Measurements from ENCODE around the gene RPL26.
A peak's percentile ranks its signal among the peaks of the same experiment; 100 is the strongest.
"Not testable (repeated sequence)": the region's sequence is repeated elsewhere in the genome, so short reads cannot be mapped to it uniquely, and the experiment has no call there.

Gene RPL26

GRCh38 chr17:8382052-8382879 is 727 bp downstream of the RPL26 start:
- Mint-ChIP-seq H3K9me3 (no peaks in the 10 kb centered on the region), H3K4me3 (peak overlapping the region; percentile 100), H3K27ac (peak overlapping the region; percentile 98), H3K4me1 (peaks cover 54% of the 10 kb centered on the region), H3K27me3 (no peaks in the 10 kb centered on the region), H3K36me3 (peaks cover 30% of the 10 kb centered on the region)

- no peaks in the 10 kb centered on the region for H3K27me3 Mint-ChIP-seq
- H3K27ac Mint-ChIP-seq = peak overlapping the region; percentile 52
- H3K4me3 Mint-ChIP-seq = peak overlapping the region; percentile 100
- H3K36me3 Mint-ChIP-seq = peaks cover 31% of the 10 kb centered on the region
- H3K4me1 Mint-ChIP-seq = peaks cover 63% of the 10 kb centered on the region
- no peaks in the 10 kb centered on the region for H3K9me3 Mint-ChIP-seq
Observed at GRCh38 chr17:8380049-8380448, 2.9 kb downstream of the RPL26 start.

GRCh38 chr17:8378117-8378516 is 4.9 kb downstream of the RPL26 start:
- peak overlapping the region; percentile 62 for H3K27ac Mint-ChIP-seq
- peak overlapping the region; percentile 100 for H3K4me3 Mint-ChIP-seq
- peaks cover 31% of the 10 kb centered on the region for H3K36me3 Mint-ChIP-seq

GRCh38 chr17:8377422-8377821 is 5.6 kb downstream of the RPL26 start:
- peak overlapping the region; percentile 77 for H3K27ac Mint-ChIP-seq
- peaks cover 24% of the 10 kb centered on the region for H3K36me3 Mint-ChIP-seq
- peak overlapping the region; percentile 100 for H3K4me3 Mint-ChIP-seq
- no peaks in the 10 kb centered on the region for H3K9me3 Mint-ChIP-seq
- no peaks in the 10 kb centered on the region for H3K27me3 Mint-ChIP-seq
- peaks cover 58% of the 10 kb centered on the region for H3K4me1 Mint-ChIP-seq

More at GRCh38 chr17:8378117-8378516, 4.9 kb downstream of the RPL26 start:
- H3K27me3 Mint-ChIP-seq, H3K9me3 Mint-ChIP-seq: not testable (repeated sequence)
- peaks cover 58% of the 10 kb centered on the region for H3K4me1 Mint-ChIP-seq

DNA sequence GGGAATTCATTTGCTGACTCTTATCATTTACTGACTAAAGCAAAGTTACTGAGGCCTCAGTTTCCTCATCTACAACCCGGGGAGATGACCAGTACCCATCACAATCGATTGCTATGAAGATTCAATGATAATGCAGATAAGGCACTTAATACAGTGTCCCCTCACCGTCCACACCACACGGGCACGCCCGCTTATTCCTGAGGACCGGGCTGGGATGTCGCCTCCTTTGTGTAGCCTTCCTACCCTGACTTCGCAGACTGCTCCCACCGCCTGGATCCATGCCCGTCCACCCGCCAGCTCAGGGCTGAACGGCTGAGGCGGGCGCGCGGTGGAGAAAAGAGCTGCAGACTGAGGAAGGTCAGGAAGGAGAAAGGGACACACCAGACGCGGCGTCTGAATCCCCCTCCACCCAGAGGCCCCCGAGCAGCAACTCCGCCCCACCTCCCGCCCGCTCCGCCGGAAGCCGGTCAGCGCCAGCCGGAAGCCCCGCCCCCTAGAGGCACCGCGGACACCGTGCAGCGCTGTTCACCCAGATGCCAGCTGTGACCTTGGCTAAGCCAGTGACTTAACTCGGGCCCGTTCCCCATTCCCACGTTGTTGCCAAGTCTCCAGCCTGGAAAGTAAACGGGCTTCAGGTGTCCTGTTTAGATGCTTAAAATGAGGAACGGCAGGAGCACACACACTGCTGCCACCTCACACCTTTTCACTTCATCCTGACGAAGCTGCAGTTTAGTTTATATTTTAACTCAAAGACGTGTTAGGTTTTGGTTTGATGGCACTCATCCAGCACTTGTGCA is 6.5 kb downstream of the RPL26 start, which contains the start of gene KRABD2:
KRABD2 (minus strand) TSS at position 434 of the 797 bp plus-strand sequence.
- peaks cover 62% of the 10 kb centered on the region for H3K4me1 Mint-ChIP-seq
- H3K9me3 Mint-ChIP-seq = no peaks in the 10 kb centered on the region
- peak within 1 kb of the TSS; percentile 100 for H3K4me3 Mint-ChIP-seq
- peak within 1 kb of the TSS; percentile 77 for H3K27ac Mint-ChIP-seq
- peaks cover 20% of the 10 kb centered on the region for H3K36me3 Mint-ChIP-seq
- no peaks in the 10 kb centered on the region for H3K27me3 Mint-ChIP-seq

GRCh38 chr17:8375738-8376259 is 7.2 kb downstream of the RPL26 start:
- Mint-ChIP-seq H3K4me1 (peaks cover 56% of the 10 kb centered on the region), H3K27ac (peak overlapping the region; percentile 67), H3K4me3 (peak overlapping the region; percentile 100), H3K27me3 (no peaks in the 10 kb centered on the region), H3K9me3 (no peaks in the 10 kb centered on the region), H3K36me3 (peaks cover 14% of the 10 kb centered on the region)

DNA sequence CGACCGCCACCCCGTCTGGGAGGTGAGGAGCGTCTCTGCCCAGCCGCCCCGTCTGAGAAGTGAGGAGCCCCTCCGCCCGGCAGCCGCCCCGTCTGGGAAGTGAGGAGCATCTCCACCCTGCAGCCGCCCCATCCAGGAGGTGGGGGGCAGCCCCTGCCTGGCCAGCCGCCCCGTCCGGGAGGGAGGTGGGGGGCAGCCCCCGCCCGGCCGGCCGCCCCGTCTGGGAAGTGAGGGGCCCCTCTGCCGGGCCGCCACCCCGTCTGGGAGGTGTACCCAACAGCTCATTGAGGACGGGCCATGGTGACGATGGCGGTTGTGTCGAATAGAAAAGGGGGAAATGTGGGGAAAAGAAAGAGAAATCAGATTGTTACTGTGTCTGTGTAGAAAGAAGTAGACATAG is 9.1 kb downstream of the RPL26 start:
- H3K4me1 Mint-ChIP-seq = peaks cover 45% of the 10 kb centered on the region

DNA sequence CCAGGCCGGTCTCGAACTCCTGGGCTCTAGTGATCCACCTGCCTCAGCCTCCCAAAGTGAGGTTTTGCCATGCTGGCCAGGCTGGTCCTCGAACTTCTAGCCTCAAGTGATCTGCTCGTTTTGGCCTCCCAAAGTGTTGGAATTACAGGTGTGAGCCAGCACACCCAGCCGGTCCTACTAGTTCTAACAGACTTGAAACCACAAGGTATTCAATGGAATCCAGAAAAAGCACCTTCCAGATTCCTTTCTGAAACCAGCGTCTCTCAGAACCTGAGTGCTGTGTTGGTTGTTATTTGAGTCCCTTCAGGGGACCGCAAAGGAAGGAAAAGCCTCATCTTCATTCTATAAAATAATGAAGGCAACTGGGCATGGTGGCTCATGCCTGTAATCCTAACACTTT is 10.6 kb downstream of the RPL26 start:
- no peaks in the 10 kb centered on the region for H3K9me3 Mint-ChIP-seq
- peaks cover 10% of the 10 kb centered on the region for H3K36me3 Mint-ChIP-seq
- peaks cover 33% of the 10 kb centered on the region for H3K4me1 Mint-ChIP-seq
- no peaks in the 10 kb centered on the region for H3K27me3 Mint-ChIP-seq
- no peak overlapping the region for H3K4me3 Mint-ChIP-seq
- no peak overlapping the region for H3K27ac Mint-ChIP-seq

More for the DNA sequence above, 9.1 kb downstream of the RPL26 start:
- not testable (repeated sequence) for H3K27ac Mint-ChIP-seq, H3K4me3 Mint-ChIP-seq, H3K9me3 Mint-ChIP-seq, H3K27me3 Mint-ChIP-seq
- peaks cover 15% of the 10 kb centered on the region for H3K36me3 Mint-ChIP-seq

DNA sequence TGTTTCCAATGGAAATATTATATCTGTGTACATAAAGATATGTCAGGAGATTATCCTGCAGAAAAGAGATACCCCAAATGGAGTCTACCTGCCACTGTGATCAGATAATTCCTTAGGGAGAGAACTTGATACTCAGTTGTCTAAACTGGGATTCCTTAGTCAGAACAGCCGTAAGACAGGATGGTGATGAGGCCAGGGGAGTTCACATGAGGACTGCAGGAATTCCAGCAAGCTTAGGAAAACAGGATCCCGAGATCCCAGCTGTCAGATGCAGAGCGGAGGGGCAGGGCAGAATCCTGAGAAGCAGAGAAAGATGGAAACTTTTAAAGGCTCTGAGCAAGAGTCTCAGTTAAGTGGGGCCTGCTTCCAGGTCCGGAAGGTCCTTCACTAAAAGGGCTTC is 11.2 kb downstream of the RPL26 start:
- Mint-ChIP-seq H3K27ac (peak overlapping the region; percentile 12), H3K4me3 (no peak overlapping the region), H3K36me3 (peaks cover 8% of the 10 kb centered on the region), H3K27me3 (no peaks in the 10 kb centered on the region), H3K9me3 (no peaks in the 10 kb centered on the region), H3K4me1 (peaks cover 26% of the 10 kb centered on the region)

DNA sequence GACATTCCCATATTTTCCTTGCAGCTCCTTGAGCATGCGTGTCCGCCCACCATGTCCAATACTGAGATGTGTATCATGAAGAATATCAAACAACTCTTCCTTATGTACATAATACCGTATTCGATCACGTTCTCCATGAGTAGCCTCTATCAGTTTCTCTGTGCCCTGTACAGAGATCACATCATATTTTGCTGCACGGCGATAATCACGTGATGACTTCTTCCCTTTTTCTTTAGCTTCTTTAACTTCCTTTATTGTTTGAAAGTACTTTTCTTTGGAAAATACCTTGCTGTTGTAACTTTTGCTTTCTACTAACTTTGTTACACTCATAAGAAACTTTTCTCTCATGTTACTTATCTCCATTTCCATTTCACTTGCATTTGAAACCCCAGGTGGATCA is 13.0 kb downstream of the RPL26 start:
- no peak overlapping the region for H3K4me3 Mint-ChIP-seq
- H3K27me3 Mint-ChIP-seq = no peaks in the 10 kb centered on the region
- H3K9me3 Mint-ChIP-seq = no peaks in the 10 kb centered on the region
- peaks cover 8% of the 10 kb centered on the region for H3K36me3 Mint-ChIP-seq
- peak overlapping the region; percentile 41 for H3K27ac Mint-ChIP-seq
- H3K4me1 Mint-ChIP-seq = peaks cover 12% of the 10 kb centered on the region

DNA sequence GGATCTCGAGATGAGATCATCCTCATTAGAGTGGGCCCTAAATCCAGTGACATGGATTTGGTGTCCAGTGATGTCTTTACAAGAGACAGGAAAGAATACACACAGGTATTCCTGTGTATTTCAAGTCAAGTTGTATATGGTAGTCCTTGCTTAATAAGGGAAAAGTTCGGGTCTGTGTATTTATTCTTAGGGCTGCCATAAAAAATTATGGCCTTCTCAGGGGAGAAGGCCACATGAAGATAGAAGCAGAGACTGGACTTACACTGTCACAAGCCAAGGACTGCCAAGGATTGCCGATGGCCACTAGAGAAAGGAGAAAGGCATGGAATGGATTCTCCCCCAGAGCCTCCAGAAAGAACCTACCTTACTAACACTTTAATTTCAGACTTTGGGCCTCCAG is 14.8 kb downstream of the RPL26 start:
- Mint-ChIP-seq H3K4me3 (no peak overlapping the region), H3K27ac (no peak overlapping the region), H3K36me3 (peaks cover 8% of the 10 kb centered on the region), H3K4me1 (peaks cover 9% of the 10 kb centered on the region), H3K9me3 (no peaks in the 10 kb centered on the region), H3K27me3 (no peaks in the 10 kb centered on the region)

- H3K27ac Mint-ChIP-seq = no peak overlapping the region
- no peaks in the 10 kb centered on the region for H3K9me3 Mint-ChIP-seq
- peaks cover 8% of the 10 kb centered on the region for H3K36me3 Mint-ChIP-seq
Observed at GRCh38 chr17:8366231-8366630, 16.8 kb downstream of the RPL26 start.

GRCh38 chr17:8365143-8365542 is 17.9 kb downstream of the RPL26 start:
- H3K4me1 Mint-ChIP-seq = peaks cover 14% of the 10 kb centered on the region
- H3K36me3 Mint-ChIP-seq = peaks cover 7% of the 10 kb centered on the region
- no peak overlapping the region for H3K27ac Mint-ChIP-seq
- no peaks in the 10 kb centered on the region for H3K27me3 Mint-ChIP-seq
- H3K9me3 Mint-ChIP-seq = no peaks in the 10 kb centered on the region
- no peak overlapping the region for H3K4me3 Mint-ChIP-seq

More at GRCh38 chr17:8366231-8366630, 16.8 kb downstream of the RPL26 start:
- H3K4me1 Mint-ChIP-seq = peaks cover 6% of the 10 kb centered on the region
- H3K27me3 Mint-ChIP-seq = no peaks in the 10 kb centered on the region
- H3K4me3 Mint-ChIP-seq = no peak overlapping the region

GRCh38 chr17:8362651-8363332 is 20.2 kb downstream of the RPL26 start:
- Mint-ChIP-seq H3K27ac (no peak overlapping the region), H3K4me1 (peaks cover 18% of the 10 kb centered on the region)

DNA sequence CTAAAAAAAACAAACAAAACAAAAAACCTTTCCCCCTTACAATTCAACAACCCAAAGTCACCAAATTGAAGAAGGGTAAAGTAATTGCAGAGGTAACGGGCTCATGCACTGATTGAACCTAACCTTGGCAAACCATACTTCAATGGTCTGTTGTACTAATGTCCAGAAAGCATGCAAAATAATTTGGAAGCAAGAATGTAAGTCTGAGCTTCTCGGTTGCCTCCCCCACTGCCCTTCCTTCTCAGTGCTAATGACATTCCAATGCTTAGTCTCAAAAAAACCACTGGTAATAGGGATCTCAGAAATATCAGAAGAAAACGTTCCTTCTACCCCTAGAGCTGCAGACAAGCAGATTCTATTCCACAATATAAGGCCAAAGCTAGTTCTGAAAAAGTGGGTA is 22.2 kb downstream of the RPL26 start:
- peaks cover 18% of the 10 kb centered on the region for H3K4me1 Mint-ChIP-seq
- H3K27ac Mint-ChIP-seq = no peak overlapping the region
- no peak overlapping the region for H3K4me3 Mint-ChIP-seq
- no peaks in the 10 kb centered on the region for H3K36me3 Mint-ChIP-seq
- H3K27me3 Mint-ChIP-seq = no peaks in the 10 kb centered on the region
- H3K9me3 Mint-ChIP-seq = no peaks in the 10 kb centered on the region

More at GRCh38 chr17:8362651-8363332, 20.2 kb downstream of the RPL26 start:
- Mint-ChIP-seq H3K4me3 (no peak overlapping the region), H3K36me3 (no peaks in the 10 kb centered on the region), H3K9me3 (no peaks in the 10 kb centered on the region), H3K27me3 (no peaks in the 10 kb centered on the region)
